AG08395 (cell line): ENCODE data around the gene CREB3L1.
"Not testable (repeated sequence)": the region's sequence is repeated elsewhere in the genome, so short reads cannot be mapped to it uniquely, and the experiment has no call there.

Experiments used
- DNase-seq: peaks from one replicate; pipeline ENCODE4 v3.0.0; 2012; ENCODE audit warnings: mixed read lengths, low spot score

Gene CREB3L1

GRCh38 chr11:46295312-46296058, 18.0 kb downstream of the CREB3L1 start:
- peak; percentile 83 for DNase-seq

GRCh38 chr11:46296059-46296527, 18.6 kb downstream of the CREB3L1 start:
- DNase-seq: no peak

GRCh38 chr11:46296528-46297448, 19.3 kb downstream of the CREB3L1 start:
- peak; percentile 62 for DNase-seq

GRCh38 chr11:46298699-46299433, 21.4 kb downstream of the CREB3L1 start:
- peak; percentile 72 for DNase-seq

- DNase-seq: peak; percentile 15
Observed at GRCh38 chr11:46299451-46299961, 22.0 kb downstream of the CREB3L1 start.

- DNase-seq: no peak
Observed at GRCh38 chr11:46300270-46300669, 22.8 kb downstream of the CREB3L1 start.

GRCh38 chr11:46302866-46303265, 25.4 kb downstream of the CREB3L1 start:
- DNase-seq: no peak

- DNase-seq: not testable (repeated sequence)
Observed at GRCh38 chr11:46304036-46304435, 26.6 kb downstream of the CREB3L1 start.

- no peak for DNase-seq
Observed at GRCh38 chr11:46304605-46305179, 27.2 kb downstream of the CREB3L1 start.

- no peak for DNase-seq
Observed at GRCh38 chr11:46305295-46305694, 27.8 kb downstream of the CREB3L1 start.

GRCh38 chr11:46306296-46306853, 28.9 kb downstream of the CREB3L1 start:
- no peak for DNase-seq

- no peak for DNase-seq
Observed at GRCh38 chr11:46307369-46307768, 29.9 kb downstream of the CREB3L1 start.

GRCh38 chr11:46307785-46308341, 30.4 kb downstream of the CREB3L1 start:
- no peak for DNase-seq

GRCh38 chr11:46308631-46309419, 31.4 kb downstream of the CREB3L1 start:
- peak; percentile 85 for DNase-seq

GRCh38 chr11:46309814-46310259, 32.4 kb downstream of the CREB3L1 start:
- DNase-seq: no peak

GRCh38 chr11:46315033-46315738, 37.7 kb downstream of the CREB3L1 start:
- peak; percentile 95 for DNase-seq

- no peak for DNase-seq
Observed at GRCh38 chr11:46315783-46316563, 38.5 kb downstream of the CREB3L1 start.

- DNase-seq: no peak
Observed at GRCh38 chr11:46319074-46319453, 41.6 kb downstream of the CREB3L1 start.

- DNase-seq: no peak
Observed at GRCh38 chr11:46321757-46322156, 44.3 kb downstream of the CREB3L1 start.
